Measurements from ENCODE around the gene JARID2. TPM values are rescaled to one million over a fixed set of nuclear protein-coding genes. Genes with fewer than 3 reads are reported as not detected.

JARID2 gene
- total and polyA plus RNA-seq, 7 donors = 1.1 to 16.1 (median 4.9) TPM

- WGBS, 3 donors = 87 to 92% (median 88%) methylated on average over 10 of the region's 10 CpGs
- intact Hi-C loops (cut with DNase I) = no loop called here
- Histone ChIP-seq H3K36me3 (ENCODE audit: insufficient read depth in 1 of 2, low read depth in 1 of 2) (peaks cover 0 to 16% of the 10 kb centered on the region in 2 donors), H3K9me3 (no peaks in the 10 kb centered on the region), H3K4me3 (no peak overlapping the region), H3K27me3 (ENCODE audit: insufficient read depth in 3 of 3, low read length in 2 of 3) (no peaks in the 10 kb centered on the region), H3K4me1 (peaks cover 8% of the 10 kb centered on the region), H3K27ac (no peak overlapping the region)
- ATAC-seq (no peak), DNase-seq (no peak)
- TF ChIP-seq, protein P1, sequence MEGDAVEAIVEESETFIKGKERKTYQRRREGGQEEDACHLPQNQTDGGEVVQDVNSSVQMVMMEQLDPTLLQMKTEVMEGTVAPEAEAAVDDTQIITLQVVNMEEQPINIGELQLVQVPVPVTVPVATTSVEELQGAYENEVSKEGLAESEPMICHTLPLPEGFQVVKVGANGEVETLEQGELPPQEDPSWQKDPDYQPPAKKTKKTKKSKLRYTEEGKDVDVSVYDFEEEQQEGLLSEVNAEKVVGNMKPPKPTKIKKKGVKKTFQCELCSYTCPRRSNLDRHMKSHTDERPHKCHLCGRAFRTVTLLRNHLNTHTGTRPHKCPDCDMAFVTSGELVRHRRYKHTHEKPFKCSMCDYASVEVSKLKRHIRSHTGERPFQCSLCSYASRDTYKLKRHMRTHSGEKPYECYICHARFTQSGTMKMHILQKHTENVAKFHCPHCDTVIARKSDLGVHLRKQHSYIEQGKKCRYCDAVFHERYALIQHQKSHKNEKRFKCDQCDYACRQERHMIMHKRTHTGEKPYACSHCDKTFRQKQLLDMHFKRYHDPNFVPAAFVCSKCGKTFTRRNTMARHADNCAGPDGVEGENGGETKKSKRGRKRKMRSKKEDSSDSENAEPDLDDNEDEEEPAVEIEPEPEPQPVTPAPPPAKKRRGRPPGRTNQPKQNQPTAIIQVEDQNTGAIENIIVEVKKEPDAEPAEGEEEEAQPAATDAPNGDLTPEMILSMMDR (IDR thresholded peaks at IDR 0.05) = no peak
Measured at GRCh38 chr6:15530411-15530810, 284.5 kb downstream of the JARID2 start.

- TF ChIP-seq, protein P1 (IDR thresholded peaks at IDR 0.05) = no peak
- intact Hi-C loops (cut with DNase I) = no loop called here
- WGBS, 3 donors = 90% methylated on average over 7 of the region's 7 CpGs
- no peak overlapping the region for H3K27ac ChIP-seq
- H3K4me3 ChIP-seq = no peak overlapping the region
- ATAC-seq = no peak
- peaks cover 0 to 16% of the 10 kb centered on the region in 2 donors for H3K36me3 ChIP-seq (ENCODE audit: insufficient read depth in 1 of 2, low read depth in 1 of 2)
- no peaks in the 10 kb centered on the region for H3K27me3 ChIP-seq (ENCODE audit: insufficient read depth in 3 of 3, low read length in 2 of 3)
- peaks cover 6% of the 10 kb centered on the region for H3K4me1 ChIP-seq
- no peaks in the 10 kb centered on the region for H3K9me3 ChIP-seq
- no peak for DNase-seq
Measured at GRCh38 chr6:15531973-15532372, 286.1 kb downstream of the JARID2 start.

DNA sequence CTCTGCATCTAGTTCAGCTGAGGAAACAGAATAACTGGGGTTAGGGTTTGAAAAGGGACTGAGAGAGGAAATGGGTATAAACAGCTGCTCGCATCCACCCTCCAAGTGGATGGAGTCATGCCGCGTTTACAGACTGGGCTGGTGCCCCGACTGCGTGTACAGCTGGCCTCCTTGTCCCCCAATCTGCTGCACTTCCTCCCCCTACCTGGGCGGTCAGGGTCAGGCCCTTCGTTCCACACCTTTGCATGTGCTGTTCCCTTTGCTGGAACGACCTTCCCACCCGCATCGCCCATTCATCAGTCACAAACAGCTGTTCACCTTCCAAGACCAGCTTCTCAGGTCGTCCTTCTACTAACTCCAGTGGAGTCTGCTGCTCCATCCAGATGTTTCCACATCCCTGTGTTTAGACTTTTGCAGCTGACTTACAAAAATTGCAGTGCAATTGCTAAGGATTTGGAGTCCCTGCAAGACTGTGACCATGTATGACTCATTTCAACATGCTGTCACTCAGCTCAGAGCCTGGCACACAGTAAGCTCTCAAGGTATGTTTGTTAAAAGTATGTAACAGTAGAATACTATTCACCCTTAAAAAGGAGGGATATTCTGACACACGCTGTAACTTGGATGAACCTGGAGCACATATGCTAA, 287.6 kb downstream of the JARID2 start:
- peak in 1 of 4 donors; percentile 24 for ATAC-seq
- intact Hi-C loops (cut with DNase I) = no loop called here
- 77 to 82% (median 78%) methylated on average over 12 of the region's 12 CpGs for WGBS, 3 donors

GRCh38 chr6:15534974-15535373, 289.1 kb downstream of the JARID2 start:
- Histone ChIP-seq H3K9me3 (no peaks in the 10 kb centered on the region), H3K4me1 (peaks cover 6% of the 10 kb centered on the region), H3K36me3 (ENCODE audit: insufficient read depth in 1 of 2, low read depth in 1 of 2) (peaks cover 0 to 7% of the 10 kb centered on the region in 2 donors), H3K4me3 (no peak overlapping the region), H3K27me3 (ENCODE audit: insufficient read depth in 3 of 3, low read length in 2 of 3) (no peaks in the 10 kb centered on the region), H3K27ac (no peak overlapping the region)
- intact Hi-C loops (cut with DNase I) = no loop called here
- TF ChIP-seq, protein P1 (IDR thresholded peaks at IDR 0.05) = no peak
- ATAC-seq = no peak
- 80 to 86% (median 85%) methylated on average over 3 of the region's 3 CpGs for WGBS, 3 donors
- DNase-seq = no peak

More for the DNA sequence above, 287.6 kb downstream of the JARID2 start:
- peaks cover 6% of the 10 kb centered on the region for H3K4me1 ChIP-seq
- TF ChIP-seq, protein P1 (IDR thresholded peaks at IDR 0.05) = no peak
- H3K27ac ChIP-seq = no peak overlapping the region
- H3K4me3 ChIP-seq = no peak overlapping the region
- H3K9me3 ChIP-seq = no peaks in the 10 kb centered on the region
- DNase-seq = no peak
- peaks cover 0 to 14% of the 10 kb centered on the region in 2 donors for H3K36me3 ChIP-seq (ENCODE audit: insufficient read depth in 1 of 2, low read depth in 1 of 2)
- no peaks in the 10 kb centered on the region for H3K27me3 ChIP-seq (ENCODE audit: insufficient read depth in 3 of 3, low read length in 2 of 3)
